Keratinocyte (primary cell): ENCODE measurements around the gene DNHD1. TPM values are rescaled to one million over a fixed set of nuclear protein-coding genes. Genes with fewer than 3 reads are reported as not detected.

Experiments used
- DNase-seq: peaks from one replicate; pipeline ENCODE4 v3.0.0-alpha.2; 2011; ENCODE audit warnings: low read depth, missing footprints, low spot score
- FAIRE-seq: peaks from 2 replicates; lab custom pipeline; 2011; peaks lifted over from hg19 to GRCh38; lab: Jason Lieb, UNC
- H2AFZ ChIP-seq: 2 replicates; pipeline ENCODE4 v1.6.0; 2012; ENCODE audit warnings: low read length, control low read depth, inconsistent platforms; ENCODE audit not compliant: control insufficient read depth
- H3K27ac ChIP-seq: 2 replicates; pipeline ENCODE4 v1.5.1; 2011; ENCODE audit warnings: low read length; ENCODE audit not compliant: control insufficient read depth, insufficient read depth
- H3K27me3 ChIP-seq: 3 replicates; pipeline ENCODE4 v1.6.0; 2011; ENCODE audit warnings: low read length; ENCODE audit not compliant: control insufficient read depth, insufficient read depth; ENCODE audit errors: extremely low read depth
- H3K36me3 ChIP-seq, 2 experiments: 2 replicates in 1 of 2; 3 replicates in 1 of 2; pipeline ENCODE4 v1.5.1; 2011; ENCODE audit warnings: low read length in 2 of 2, mild to moderate bottlenecking in 1 of 2; ENCODE audit not compliant: control insufficient read depth in 2 of 2, insufficient read depth in 2 of 2; ENCODE audit errors: extremely low read depth in 1 of 2
- H3K4me1 ChIP-seq: 3 replicates; pipeline ENCODE4 v1.5.1; 2011; ENCODE audit warnings: low read length; ENCODE audit not compliant: control insufficient read depth, insufficient read depth; ENCODE audit errors: extremely low read depth
- H3K4me2 ChIP-seq: 3 replicates; pipeline ENCODE4 v1.6.0; 2011; ENCODE audit warnings: low read depth, low read length; ENCODE audit not compliant: control insufficient read depth, insufficient read depth; ENCODE audit errors: extremely low read depth
- H3K4me3 ChIP-seq, 3 experiments: fragments of 200-600 bp in 1 of 3; sonication (generic) in 1 of 3; 2 replicates in 2 of 3; 3 replicates in 1 of 3; pipeline ENCODE4 v1.5.1; 2011 to 2016; ENCODE audit warnings: low read length in 3 of 3, mild to moderate bottlenecking in 3 of 3, control low read depth in 2 of 3, inconsistent platforms in 1 of 3, low read depth in 1 of 3, mixed read lengths in 1 of 3, mixed run types in 1 of 3, moderate library complexity in 1 of 3; ENCODE audit not compliant: control insufficient read depth in 2 of 3, insufficient read depth in 2 of 3; ENCODE audit errors: extremely low read depth in 1 of 3
- H3K79me2 ChIP-seq: 2 replicates; pipeline ENCODE4 v1.6.0; 2012; ENCODE audit warnings: low read length; ENCODE audit not compliant: control insufficient read depth, insufficient read depth
- H3K9ac ChIP-seq: 3 replicates; pipeline ENCODE4 v1.6.0; 2011; ENCODE audit warnings: low read length; ENCODE audit not compliant: control insufficient read depth, insufficient read depth; ENCODE audit errors: extremely low read depth
- H3K9me1 ChIP-seq: 3 replicates; pipeline ENCODE4 v1.6.0; 2011; ENCODE audit warnings: low read length; ENCODE audit not compliant: control insufficient read depth, insufficient read depth; ENCODE audit errors: extremely low read depth
- H3K9me3 ChIP-seq: 2 replicates; pipeline ENCODE4 v1.5.1; 2012; ENCODE audit warnings: low read depth, low read length; ENCODE audit not compliant: control insufficient read depth
- H4K20me1 ChIP-seq: 3 replicates; pipeline ENCODE4 v1.6.0; 2011; ENCODE audit warnings: low read length; ENCODE audit not compliant: control insufficient read depth, insufficient read depth; ENCODE audit errors: extremely low read depth
- CTCF ChIP-seq, 3 experiments: IDR thresholded peaks in 1 of 3; conservative IDR thresholded peaks in 1 of 3; optimal IDR thresholded peaks in 1 of 3; 2 replicates in 2 of 3; 3 replicates in 1 of 3; pipeline versions ENCODE3 to v1.5.1; 2011; ENCODE audit warnings: low read length in 3 of 3, mild to moderate bottlenecking in 3 of 3, moderate library complexity in 2 of 3, control low read depth in 1 of 3, inconsistent platforms in 1 of 3; ENCODE audit not compliant: insufficient read depth in 2 of 3; ENCODE audit errors: extremely low read depth in 1 of 3
- EZH2 ChIP-seq: IDR thresholded peaks from one replicate; pipeline ENCODE4 v1.6.1; 2012; ENCODE audit warnings: inconsistent platforms, mild to moderate bottlenecking, low read length, moderate library complexity
- dilution Hi-C: fragments of 300-500 bp; cut with MboI; formaldehyde crosslinking; loops from one replicate; pipeline ENCODE4 v1.7.0; 2020; ENCODE audit warnings: low sequenced_read_pairs; ENCODE audit not compliant: extremely low pct_ligation_motif_present
- polyA plus RNA-seq, 5 experiments: library from polyadenylated mRNA; depleted of rRNA in 3 of 5; stranded (reverse) in 3 of 5; stranded (forward) in 1 of 5; unstranded in 1 of 5; fragments of >200 nt; gene quantifications; 1 replicate in 1 of 5; 2 replicates in 3 of 5; 3 replicates in 1 of 5; pipeline versions ENCODE4 v1.2.1 to v1.2.3, GENCODE V29; 2011 to 2012; ENCODE audit warnings: missing spikeins in 2 of 5, low read depth in 1 of 5, low replicate concordance in 1 of 5

The DNHD1 gene
- polyA plus RNA-seq, 1 donor (not counting 4 experiments of a cell fraction or from before 2014, with no cell fraction given): 2.9 TPM

- dilution Hi-C loops: no loop called here
- Histone ChIP-seq H3K4me1 (peaks cover 17% of the 10 kb centered on the region), H3K36me3 (peaks cover 0 to 4% of the 10 kb centered on the region in 2 experiments), H3K27ac (no peak overlapping the region), H3K79me2 (peaks cover 6% of the 10 kb centered on the region), H4K20me1 (no peaks in the 10 kb centered on the region), H2AFZ (peak overlapping the region; percentile 77), H3K9me3 (no peaks in the 10 kb centered on the region), H3K9ac (no peak overlapping the region), H3K4me2 (peak overlapping the region; percentile 54), H3K9me1 (no peaks in the 10 kb centered on the region), H3K27me3 (no peaks in the 10 kb centered on the region), H3K4me3 (no peak overlapping the region)
- FAIRE-seq: no peak
- TF ChIP-seq CTCF (optimal IDR thresholded peaks at IDR 0.05 in 1 of 3, IDR thresholded peaks at IDR 0.05 in 1 of 3, conservative IDR thresholded peaks at IDR 0.05 in 1 of 3; ENCODE audit: extremely low read depth in 1 of 3, insufficient read depth in 2 of 3, low read length in 3 of 3) (no peak), EZH2 (no peak)
- no peak for DNase-seq
Measured at GRCh38 chr11:6469599-6469998, 27.5 kb upstream of the DNHD1 start.

- Histone ChIP-seq H3K36me3 (peaks cover 15% of the 10 kb centered on the region in 2 experiments), H3K4me2 (peak overlapping the region; percentile 71), H3K9me1 (no peaks in the 10 kb centered on the region), H3K27me3 (no peaks in the 10 kb centered on the region), H3K9me3 (no peaks in the 10 kb centered on the region), H3K9ac (no peak overlapping the region), H3K4me3 (peak overlapping the region; percentile 15 to 84 (median 72)), H3K4me1 (peaks cover 20% of the 10 kb centered on the region), H2AFZ (no peak overlapping the region), H3K79me2 (peaks cover 6% of the 10 kb centered on the region), H4K20me1 (no peaks in the 10 kb centered on the region), H3K27ac (no peak overlapping the region)
- no peak for FAIRE-seq
- TF ChIP-seq CTCF (optimal IDR thresholded peaks at IDR 0.05 in 1 of 3, IDR thresholded peaks at IDR 0.05 in 1 of 3, conservative IDR thresholded peaks at IDR 0.05 in 1 of 3; ENCODE audit: extremely low read depth in 1 of 3, insufficient read depth in 2 of 3, low read length in 3 of 3) (no peak), EZH2 (no peak)
- dilution Hi-C loops: no loop called here
- DNase-seq: no peak
Measured at GRCh38 chr11:6472934-6473333, 24.1 kb upstream of the DNHD1 start.
